Measurements from ENCODE around the gene DNAAF5. TPM values are rescaled to one million over a fixed set of nuclear protein-coding genes. Genes with fewer than 3 reads are reported as not detected.

Gene DNAAF5
- total RNA-seq, 2 experiments from 2014 or later: 26.8 to 29.5 TPM

DNA sequence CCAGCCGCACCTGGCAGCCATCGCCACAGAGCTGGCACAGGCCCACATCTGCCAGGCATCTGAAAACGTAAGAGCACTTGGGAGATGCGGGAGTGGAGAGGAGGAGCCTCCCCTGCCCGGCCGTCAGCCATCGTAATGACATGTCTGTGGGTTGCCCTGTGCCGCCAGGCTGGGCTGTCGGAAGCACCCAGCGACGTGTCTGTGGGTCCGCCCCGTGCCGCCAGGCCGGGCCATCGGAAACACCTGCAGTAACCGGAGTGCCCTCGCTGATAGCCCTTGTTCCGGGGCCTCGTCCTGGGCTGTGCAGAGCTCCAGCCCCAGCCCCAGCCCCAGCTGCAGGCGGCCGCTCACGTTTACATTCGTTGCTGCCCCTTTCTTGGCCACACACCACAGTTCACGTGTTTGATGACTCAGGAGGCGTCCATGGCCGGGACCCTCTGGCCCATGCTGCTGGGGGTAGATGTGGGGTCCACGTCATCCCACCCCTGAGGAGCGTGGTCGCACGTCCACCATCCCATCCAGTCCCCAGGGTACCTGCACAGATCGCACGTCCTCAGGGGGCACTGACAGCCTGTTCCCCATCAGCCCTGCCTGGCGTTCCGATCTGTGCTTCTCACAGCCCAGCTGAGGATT is 30.5 kb downstream of the DNAAF5 start:
- H3K27me3 Mint-ChIP-seq: no peaks in the 10 kb centered on the region
- H3K36me3 Mint-ChIP-seq: peaks cover 27% of the 10 kb centered on the region
- no peaks in the 10 kb centered on the region for H3K4me1 Mint-ChIP-seq (ENCODE audit: low read depth)
- ChIA-PET CTCF (no interaction called here), POLR2A (no interaction called here)
- no peak overlapping the region for H3K27ac Mint-ChIP-seq
- intact Hi-C loops (cut with micrococcal nuclease): no loop called here
- no peaks in the 10 kb centered on the region for H3K9me3 Mint-ChIP-seq
- no peak overlapping the region for H3K4me3 Mint-ChIP-seq
- no peak for DNase-seq

DNA sequence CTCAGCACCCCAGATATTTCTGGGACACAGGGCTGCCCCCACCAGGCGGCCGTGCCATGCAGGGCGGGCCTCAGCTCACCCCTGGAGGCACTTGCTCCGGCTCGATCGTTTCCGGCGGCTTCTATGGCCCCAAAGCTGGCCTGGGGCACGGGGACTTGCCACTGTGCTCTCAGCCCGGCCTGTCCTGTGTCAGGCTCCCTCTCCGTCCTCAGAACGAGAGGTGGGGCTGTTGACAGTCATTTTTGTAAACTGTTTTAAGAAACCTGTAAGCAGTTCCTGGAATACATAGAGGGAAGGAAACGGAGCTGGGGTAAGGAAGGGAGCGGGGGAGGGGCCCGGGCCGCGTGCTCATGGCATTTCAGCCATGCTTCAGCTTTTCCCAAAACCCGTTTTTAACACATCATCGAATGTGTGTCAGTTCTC is 31.3 kb downstream of the DNAAF5 start:
- no peaks in the 10 kb centered on the region for H3K9me3 Mint-ChIP-seq
- no peaks in the 10 kb centered on the region for H3K27me3 Mint-ChIP-seq
- ChIA-PET POLR2A (no interaction called here), CTCF (no interaction called here)
- H3K36me3 Mint-ChIP-seq: peaks cover 24% of the 10 kb centered on the region
- H3K4me3 Mint-ChIP-seq: no peak overlapping the region
- intact Hi-C loops (cut with micrococcal nuclease): no loop called here
- H3K27ac Mint-ChIP-seq: no peak overlapping the region
- no peak for DNase-seq
- H3K4me1 Mint-ChIP-seq (ENCODE audit: low read depth): no peaks in the 10 kb centered on the region

DNA sequence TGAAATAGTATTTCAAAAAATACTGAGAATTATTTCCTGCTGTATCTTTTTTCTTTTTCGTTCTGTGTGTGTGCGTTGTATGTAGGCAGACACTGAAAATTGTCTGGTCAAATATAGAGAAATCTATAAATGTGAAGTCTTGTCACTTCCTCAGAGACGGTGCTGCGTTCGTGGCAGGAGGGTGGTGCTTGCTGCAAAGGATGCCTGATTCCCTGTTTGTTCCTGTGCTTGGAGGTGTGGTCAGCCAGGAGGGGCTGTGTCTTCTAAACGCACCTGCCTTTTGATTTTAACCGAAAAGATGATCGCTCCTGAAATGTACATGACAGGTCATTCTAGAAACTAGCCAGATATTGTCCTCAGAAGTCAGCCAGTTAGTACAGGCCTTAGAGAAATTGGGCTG is 33.1 kb downstream of the DNAAF5 start:
- POLR2A ChIA-PET: no interaction called here

DNA sequence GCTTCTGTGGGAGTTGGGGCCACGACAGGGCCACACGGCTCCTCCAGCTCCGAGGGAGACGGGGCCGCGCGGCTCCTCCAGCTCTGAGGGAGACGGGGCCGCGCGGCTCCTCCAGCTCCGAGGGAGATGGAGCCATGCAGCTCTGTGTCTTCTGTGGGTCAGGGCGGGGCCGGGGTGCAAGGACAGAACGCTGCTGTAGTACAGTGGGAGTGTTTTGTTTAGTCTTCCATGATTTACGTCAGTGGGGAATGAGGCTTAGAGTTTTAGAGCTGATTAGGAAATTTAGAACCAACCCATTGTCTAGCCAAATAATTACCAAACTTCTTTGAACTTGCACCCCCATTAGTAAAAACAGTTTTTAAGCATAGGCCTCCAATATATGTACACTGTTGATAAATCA is 33.5 kb downstream of the DNAAF5 start:
- POLR2A ChIA-PET: no interaction called here
- CTCF ChIA-PET: interaction anchor here (0.7 to 1.1 kb wide), 2 partner anchors 8 to 27 kb away, joined by 3 to 4 read pairs; no protein-coding TSS in a partner anchor
- Mint-ChIP-seq H3K4me1 (ENCODE audit: low read depth) (no peaks in the 10 kb centered on the region), H3K4me3 (no peak overlapping the region), H3K36me3 (peaks cover 17% of the 10 kb centered on the region), H3K27me3 (no peaks in the 10 kb centered on the region), H3K9me3 (no peaks in the 10 kb centered on the region), H3K27ac (no peak overlapping the region)
- no peak for DNase-seq
- intact Hi-C loops (cut with micrococcal nuclease): no loop called here

More for the DNA sequence above, 33.1 kb downstream of the DNAAF5 start:
- DNase-seq: no peak
- H3K27me3 Mint-ChIP-seq: no peaks in the 10 kb centered on the region
- no peaks in the 10 kb centered on the region for H3K4me1 Mint-ChIP-seq (ENCODE audit: low read depth)
- no peaks in the 10 kb centered on the region for H3K9me3 Mint-ChIP-seq
- peaks cover 21% of the 10 kb centered on the region for H3K36me3 Mint-ChIP-seq
- no peak overlapping the region for H3K4me3 Mint-ChIP-seq
- CTCF ChIA-PET: interaction anchor here (0.7 to 1.1 kb wide), 2 partner anchors 9 to 27 kb away, joined by 3 to 4 read pairs; no protein-coding TSS in a partner anchor
- intact Hi-C loops (cut with micrococcal nuclease): no loop called here
- H3K27ac Mint-ChIP-seq: no peak overlapping the region

DNA sequence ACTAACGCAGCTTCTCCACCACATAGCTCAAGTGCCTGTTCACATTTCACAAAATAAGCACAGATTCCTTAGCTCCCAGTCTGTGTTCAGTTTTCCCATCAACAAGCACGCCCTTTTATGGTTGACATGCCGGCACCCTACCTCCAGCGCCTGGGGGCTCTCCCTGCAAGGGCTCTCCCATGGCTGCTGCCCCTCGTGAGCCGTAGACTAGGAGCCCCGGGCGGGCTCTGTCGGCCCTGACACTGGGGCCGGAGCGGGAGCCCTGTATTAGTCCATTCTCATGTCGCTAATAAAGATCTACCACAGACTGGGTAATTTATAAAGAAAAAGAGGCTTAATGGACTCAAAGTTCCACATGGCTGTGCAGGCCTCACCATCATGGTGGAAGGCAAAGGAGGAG is 34.6 kb downstream of the DNAAF5 start:
- POLR2A ChIA-PET: no interaction called here
- H3K4me3 Mint-ChIP-seq: no peak overlapping the region
- no peak for DNase-seq
- intact Hi-C loops (cut with micrococcal nuclease): no loop called here
- no peaks in the 10 kb centered on the region for H3K4me1 Mint-ChIP-seq (ENCODE audit: low read depth)
- no peak overlapping the region for H3K27ac Mint-ChIP-seq
- no peaks in the 10 kb centered on the region for H3K9me3 Mint-ChIP-seq
- no peaks in the 10 kb centered on the region for H3K27me3 Mint-ChIP-seq
- peaks cover 17% of the 10 kb centered on the region for H3K36me3 Mint-ChIP-seq
- CTCF ChIA-PET: interaction anchor here (1.9 kb wide), 1 partner anchor 12 kb away, joined by 7 read pairs; no protein-coding TSS in a partner anchor

DNA sequence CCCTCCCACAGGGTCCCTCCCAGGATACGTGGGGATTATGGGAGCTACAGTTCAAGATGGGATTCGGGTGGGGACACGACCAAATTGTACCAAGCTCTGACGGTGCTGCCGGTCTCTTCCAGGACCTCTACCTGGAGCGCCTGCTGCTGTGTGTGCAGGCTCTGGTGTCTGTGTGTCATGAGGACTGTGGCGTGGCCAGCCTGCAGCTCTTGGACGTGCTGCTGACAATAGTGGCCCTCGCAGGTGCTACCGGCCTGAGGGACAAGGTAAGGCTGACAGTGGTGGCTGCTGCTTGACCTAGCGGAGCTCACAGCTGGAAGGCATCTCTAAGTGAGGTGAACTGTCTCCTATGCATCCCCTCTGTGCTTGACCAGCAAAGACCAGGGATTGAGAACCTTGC is 35.1 kb downstream of the DNAAF5 start:
- no peaks in the 10 kb centered on the region for H3K4me1 Mint-ChIP-seq (ENCODE audit: low read depth)
- H3K9me3 Mint-ChIP-seq: no peaks in the 10 kb centered on the region
- H3K27ac Mint-ChIP-seq: no peak overlapping the region
- H3K4me3 Mint-ChIP-seq: no peak overlapping the region
- peaks cover 17% of the 10 kb centered on the region for H3K36me3 Mint-ChIP-seq
- intact Hi-C loops (cut with micrococcal nuclease): no loop called here
- no peaks in the 10 kb centered on the region for H3K27me3 Mint-ChIP-seq
- CTCF ChIA-PET: interaction anchor here (1.9 kb wide), 1 partner anchor 12 kb away, joined by 7 read pairs; no protein-coding TSS in a partner anchor
- POLR2A ChIA-PET: no interaction called here
- no peak for DNase-seq

DNA sequence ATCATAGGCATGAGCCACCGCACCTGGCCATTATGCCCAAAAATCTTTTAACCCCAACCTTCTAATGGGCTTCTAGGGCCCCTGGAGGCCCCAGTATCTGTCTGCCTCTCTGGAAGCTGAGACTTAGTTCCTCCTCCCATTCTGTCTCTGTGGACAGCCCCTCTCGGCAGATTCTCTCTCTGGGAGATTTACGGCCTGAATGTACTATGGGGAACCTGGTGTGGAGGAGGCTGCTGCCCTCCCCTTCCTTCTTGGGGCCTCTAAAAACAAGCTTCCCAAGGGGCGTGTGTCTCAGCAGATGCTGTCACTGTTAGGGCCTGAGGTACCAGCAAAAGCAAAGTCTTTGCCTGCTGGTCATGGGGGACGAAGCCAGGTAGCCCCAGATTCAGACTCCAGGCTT is 36.4 kb downstream of the DNAAF5 start:
- no peaks in the 10 kb centered on the region for H3K4me1 Mint-ChIP-seq (ENCODE audit: low read depth)
- intact Hi-C loops (cut with micrococcal nuclease): no loop called here
- CTCF ChIA-PET: no interaction called here
- POLR2A ChIA-PET: no interaction called here
- no peak overlapping the region for H3K27ac Mint-ChIP-seq
- no peaks in the 10 kb centered on the region for H3K9me3 Mint-ChIP-seq
- no peak for DNase-seq
- no peak overlapping the region for H3K4me3 Mint-ChIP-seq
- no peaks in the 10 kb centered on the region for H3K27me3 Mint-ChIP-seq
- H3K36me3 Mint-ChIP-seq: peaks cover 19% of the 10 kb centered on the region

DNA sequence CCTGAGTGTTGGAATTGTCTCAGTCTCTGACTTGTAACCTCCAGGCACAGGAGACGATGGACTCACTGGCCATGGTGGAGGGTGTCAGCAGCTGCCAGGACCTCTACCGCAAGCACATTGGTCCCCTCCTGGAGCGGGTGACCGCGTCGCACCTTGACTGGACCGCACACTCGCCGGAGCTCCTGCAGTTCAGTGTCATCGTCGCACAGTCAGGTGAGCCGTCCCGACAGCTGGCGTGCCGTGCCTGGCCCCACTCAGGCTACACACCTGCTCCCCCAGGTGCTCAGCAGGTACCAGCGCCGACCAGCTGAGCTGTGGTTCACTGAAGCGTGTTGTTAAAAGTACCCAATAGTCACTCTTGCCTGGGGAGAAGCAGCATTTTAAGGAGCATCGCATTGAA is 37.3 kb downstream of the DNAAF5 start:
- Mint-ChIP-seq H3K9me3 (no peaks in the 10 kb centered on the region), H3K27me3 (no peaks in the 10 kb centered on the region), H3K4me3 (no peak overlapping the region), H3K27ac (no peak overlapping the region), H3K4me1 (ENCODE audit: low read depth) (no peaks in the 10 kb centered on the region), H3K36me3 (peaks cover 19% of the 10 kb centered on the region)
- intact Hi-C loops (cut with micrococcal nuclease): no loop called here
- CTCF ChIA-PET: no interaction called here
- DNase-seq: no peak
- POLR2A ChIA-PET: no interaction called here

DNA sequence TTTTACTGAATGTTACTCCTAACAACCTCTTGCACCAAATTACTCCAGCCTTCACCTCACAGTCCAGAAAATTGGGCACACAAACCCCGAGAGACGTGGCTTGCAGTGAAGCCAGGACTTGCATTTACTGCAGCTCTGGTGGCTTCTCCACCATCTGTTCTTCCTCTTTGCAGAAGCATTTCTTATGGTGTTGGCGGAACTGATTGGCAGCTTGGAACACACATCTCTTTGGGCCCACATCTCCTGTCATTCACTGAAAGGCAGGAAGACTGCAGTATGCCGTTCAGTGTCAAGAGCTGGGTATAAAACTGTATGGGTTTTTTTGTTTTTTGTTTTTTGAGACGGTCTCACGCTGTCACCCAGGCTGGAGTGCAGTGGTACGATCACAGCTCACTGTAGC is 38.9 kb downstream of the DNAAF5 start:
- no peak overlapping the region for H3K27ac Mint-ChIP-seq
- no peaks in the 10 kb centered on the region for H3K27me3 Mint-ChIP-seq
- H3K4me3 Mint-ChIP-seq: no peak overlapping the region
- H3K36me3 Mint-ChIP-seq: peaks cover 18% of the 10 kb centered on the region
- ChIA-PET POLR2A (no interaction called here), CTCF (interaction anchor here (0.7 to 1.0 kb wide), 2 partner anchors 22 to 432 kb away, joined by 3 read pairs; no protein-coding TSS in a partner anchor)
- intact Hi-C loops (cut with micrococcal nuclease): no loop called here
- H3K9me3 Mint-ChIP-seq: no peaks in the 10 kb centered on the region
- no peaks in the 10 kb centered on the region for H3K4me1 Mint-ChIP-seq (ENCODE audit: low read depth)
- DNase-seq: no peak

DNA sequence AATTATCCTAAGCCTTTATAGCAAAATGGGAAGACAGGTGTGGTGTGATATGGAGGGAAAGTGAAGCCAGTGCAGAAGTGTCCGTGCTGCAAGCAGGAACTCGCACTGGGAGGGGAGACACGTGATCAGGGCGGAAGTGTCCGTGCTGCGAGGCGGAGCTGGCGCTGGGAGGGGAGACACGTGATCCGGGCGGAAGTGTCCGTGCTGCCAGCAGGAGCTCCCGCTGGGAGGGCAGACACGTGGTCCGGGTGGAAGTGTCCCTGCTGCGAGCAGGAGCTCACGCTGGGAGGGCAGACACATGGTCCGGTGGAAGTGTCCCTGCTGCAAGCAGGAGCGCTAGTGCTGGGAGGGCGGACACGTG is 41.1 kb downstream of the DNAAF5 start:
- Mint-ChIP-seq H3K4me1 (ENCODE audit: low read depth) (no peaks in the 10 kb centered on the region), H3K27me3 (no peaks in the 10 kb centered on the region), H3K4me3 (no peak overlapping the region), H3K36me3 (peaks cover 18% of the 10 kb centered on the region), H3K9me3 (no peaks in the 10 kb centered on the region), H3K27ac (no peak overlapping the region)
- POLR2A ChIA-PET: no interaction called here
- CTCF ChIA-PET: no interaction called here
- intact Hi-C loops (cut with micrococcal nuclease): no loop called here
- DNase-seq: no peak

DNA sequence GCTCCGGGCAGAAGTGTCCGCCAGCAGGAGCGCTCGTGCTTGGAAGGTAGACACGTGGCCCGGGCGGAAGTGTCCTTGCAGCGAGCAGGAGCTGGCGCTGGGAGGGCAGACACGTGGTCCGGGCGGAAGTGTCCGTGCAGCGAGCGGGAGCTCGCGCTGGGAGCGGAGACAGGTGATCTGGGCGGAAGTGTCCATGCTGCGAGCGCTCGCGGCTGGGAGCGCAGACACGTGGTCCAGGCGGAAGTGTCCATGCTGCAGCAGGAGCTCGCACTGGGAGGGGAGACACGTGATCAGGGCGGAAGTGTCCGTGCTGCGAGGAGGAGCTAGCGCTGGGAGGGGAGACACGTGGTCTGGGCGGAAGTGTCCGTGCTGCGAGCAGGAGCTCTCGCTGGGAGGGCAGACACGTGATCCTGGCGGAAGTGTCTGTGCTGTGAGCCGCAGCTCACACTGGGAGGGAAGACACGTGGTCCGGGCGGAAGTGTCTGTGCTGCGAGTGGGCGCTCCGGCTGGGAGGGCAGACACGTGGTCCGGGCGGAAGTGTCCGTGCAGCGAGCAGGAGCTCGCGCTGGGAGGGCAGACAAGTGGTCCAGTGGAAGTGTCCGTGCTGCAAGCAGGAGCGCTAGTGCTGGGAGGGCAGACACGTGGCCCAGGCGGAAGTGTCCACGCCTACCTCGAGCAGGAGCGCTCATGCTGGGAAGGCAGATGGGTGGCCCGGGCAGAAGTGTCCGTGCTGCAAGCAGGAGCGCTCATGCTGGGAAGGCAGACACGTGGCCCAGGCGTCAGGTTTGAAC is 41.6 kb downstream of the DNAAF5 start:
- H3K27ac Mint-ChIP-seq: no peak overlapping the region
- H3K9me3 Mint-ChIP-seq: no peaks in the 10 kb centered on the region
- no peaks in the 10 kb centered on the region for H3K27me3 Mint-ChIP-seq
- H3K4me3 Mint-ChIP-seq: no peak overlapping the region
- peaks cover 18% of the 10 kb centered on the region for H3K36me3 Mint-ChIP-seq
- POLR2A ChIA-PET: no interaction called here
- no peaks in the 10 kb centered on the region for H3K4me1 Mint-ChIP-seq (ENCODE audit: low read depth)
- no peak for DNase-seq
- intact Hi-C loops (cut with micrococcal nuclease): no loop called here
- CTCF ChIA-PET: interaction anchor here (0.5 to 0.6 kb wide), 2 partner anchors 8 to 568 kb away, joined by 3 to 4 read pairs; no protein-coding TSS in a partner anchor

DNA sequence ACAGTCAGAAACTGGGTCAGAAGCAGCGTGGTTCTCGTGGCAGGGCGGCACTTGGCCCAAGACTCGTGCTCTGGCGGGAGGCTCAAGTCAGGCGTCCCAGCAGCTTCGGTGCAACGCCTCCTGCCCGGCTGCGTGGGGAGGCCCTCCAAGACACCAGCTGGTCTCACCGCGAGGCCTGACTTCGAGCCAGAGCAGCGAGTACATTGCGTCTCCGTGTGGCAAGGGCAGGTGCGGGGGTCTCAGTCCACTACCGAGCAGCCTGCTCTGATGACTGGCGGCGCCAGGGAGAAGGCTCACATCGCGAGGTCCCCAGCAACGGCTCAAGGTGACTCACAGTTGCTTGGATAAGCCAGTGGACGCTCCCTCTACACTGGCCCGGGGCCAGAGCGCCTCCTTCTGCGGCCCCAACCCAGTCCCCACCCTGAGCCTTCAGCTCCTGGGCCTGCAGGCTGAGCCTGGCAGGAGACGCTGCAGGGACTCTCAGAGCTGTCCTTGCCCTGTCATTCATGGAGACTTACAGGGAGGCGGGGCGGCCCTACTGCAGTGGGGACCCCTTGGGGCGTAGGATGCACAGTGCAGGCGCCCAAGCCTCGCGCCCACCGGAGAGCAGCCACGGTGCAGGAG is 42.5 kb downstream of the DNAAF5 start:
- POLR2A ChIA-PET: no interaction called here
- DNase-seq: no peak
- H3K4me1 Mint-ChIP-seq (ENCODE audit: low read depth): no peaks in the 10 kb centered on the region
- H3K36me3 Mint-ChIP-seq: peaks cover 17% of the 10 kb centered on the region
- no peaks in the 10 kb centered on the region for H3K27me3 Mint-ChIP-seq
- intact Hi-C loops (cut with micrococcal nuclease): no loop called here
- H3K9me3 Mint-ChIP-seq: no peaks in the 10 kb centered on the region
- CTCF ChIA-PET: interaction anchor here (1.1 kb wide), 1 partner anchor 447 kb away, joined by 3 read pairs; no protein-coding TSS in a partner anchor
- no peak overlapping the region for H3K27ac Mint-ChIP-seq
- H3K4me3 Mint-ChIP-seq: no peak overlapping the region

Measured in activated CD4-positive, alpha-beta memory T cell treated with anti-CD3 and anti-CD28 coated beads for 36 hours (primary cell).